Suprapubic skin (tissue), 4 donors: ENCODE data around the gene SYT2.

ENCODE experiments used
- CTCF ChIP-seq, 2 donors: fragments of 200-600 bp in 1 of 2; fragments of 450-650 bp in 1 of 2; sonication (generic) in 1 of 2; IDR thresholded peaks; one replicate each; pipeline ENCODE4 v1.5.1; 2016 to 2019; ENCODE audit warnings: antibody characterized with exemption in 2 of 2, mild to moderate bottlenecking in 1 of 2, moderate library complexity in 1 of 2
- EP300 ChIP-seq: sonication (generic); formaldehyde crosslinking; IDR thresholded peaks from one replicate; pipeline ENCODE4 v1.6.1; 2017; ENCODE audit warnings: antibody characterized with exemption
- POLR2A ChIP-seq, 2 donors: fragments of 450-650 bp; IDR thresholded peaks; one replicate each; pipeline ENCODE4 v1.6.1; 2017; ENCODE audit warnings: antibody characterized with exemption in 2 of 2, mild to moderate bottlenecking in 2 of 2, moderate library complexity in 2 of 2
- POLR2AphosphoS5 ChIP-seq, 3 donors: sonication (generic); formaldehyde crosslinking; IDR thresholded peaks; one replicate each; pipeline ENCODE4 v1.6.1; 2017; ENCODE audit warnings: antibody characterized with exemption in 3 of 3

DNA sequence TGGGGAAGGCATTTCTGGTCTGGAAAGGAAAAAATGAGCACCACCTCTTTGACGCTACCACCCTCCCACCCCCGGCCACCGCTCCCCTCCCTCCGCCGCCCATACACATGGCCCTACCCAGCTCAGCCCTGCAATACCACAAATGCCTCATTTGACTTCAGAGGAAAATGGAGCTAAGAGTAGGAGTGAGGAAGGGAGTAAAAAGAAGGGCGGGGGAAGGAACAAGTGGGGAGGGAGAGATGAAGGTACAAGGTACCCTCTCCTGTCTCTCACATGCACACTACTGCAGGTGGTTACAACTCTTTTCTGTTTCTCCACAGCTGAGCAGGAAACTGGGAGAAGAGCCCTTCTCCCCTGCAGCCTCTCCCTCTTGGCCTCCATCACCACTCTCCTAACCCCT lies 7.1 kb downstream of the SYT2 start:
- no peak for TF ChIP-seq POLR2AphosphoS5 (IDR thresholded peaks at IDR 0.05)
- TF ChIP-seq CTCF (IDR thresholded peaks at IDR 0.05) = no peak
- TF ChIP-seq POLR2A (IDR thresholded peaks at IDR 0.05) = no peak
- TF ChIP-seq EP300 = no peak
